Esophagus muscularis mucosa (tissue), 3 donors: ENCODE measurements around the gene ZNF621.
A peak's percentile ranks its signal among the peaks of the same experiment; 100 is the strongest.

Experiments
- CTCF ChIP-seq, 3 experiments: fragments of 200-600 bp in 2 of 3; fragments of 450-650 bp in 1 of 3; sonication (generic) in 2 of 3; IDR thresholded peaks; one replicate each; pipeline ENCODE4 v1.5.1; 2017 to 2019; ENCODE audit warnings: antibody characterized with exemption in 3 of 3, mild to moderate bottlenecking in 2 of 3, moderate library complexity in 1 of 3
- POLR2A ChIP-seq: fragments of 450-650 bp; IDR thresholded peaks from one replicate; pipeline ENCODE4 v1.6.1; 2017; ENCODE audit warnings: antibody characterized with exemption, moderate library complexity, mild to moderate bottlenecking, low read depth

DNA sequence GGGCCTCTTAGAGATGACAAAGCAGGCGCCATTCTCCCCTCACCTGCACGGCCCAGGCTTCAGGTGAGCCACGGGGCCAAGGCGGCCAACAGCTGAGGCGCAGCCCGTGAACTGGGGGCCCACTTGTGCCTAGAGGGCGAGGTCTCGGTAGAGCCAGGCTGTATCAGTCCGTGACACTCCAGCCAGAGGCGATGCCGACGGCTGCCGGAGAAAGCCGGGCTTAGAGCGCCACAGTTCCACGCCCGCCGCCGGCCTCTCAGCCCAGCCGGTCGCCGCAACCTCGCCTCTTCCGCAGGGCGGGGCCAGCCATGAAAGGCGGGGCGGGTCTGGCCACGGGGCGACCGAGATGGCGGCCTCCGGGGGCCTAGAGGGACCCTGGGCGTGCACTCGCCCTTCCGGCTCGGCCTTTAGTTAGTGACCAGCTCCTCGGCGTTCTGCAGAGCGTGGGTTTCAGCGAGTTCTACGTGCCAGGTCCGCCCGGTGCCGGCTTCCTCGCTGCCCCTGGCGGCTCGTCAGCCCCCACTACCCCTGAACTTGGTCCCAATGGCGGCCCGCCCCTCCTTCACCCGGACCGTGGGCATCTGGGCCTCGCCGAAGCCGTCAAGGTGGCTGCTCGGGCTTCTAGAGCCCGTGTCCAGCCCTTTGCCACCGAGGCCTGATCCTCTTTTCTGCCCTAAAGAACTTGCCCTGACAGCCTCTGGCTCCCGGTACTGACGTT is at the start of gene ZNF621:
- no peak for TF ChIP-seq CTCF (IDR thresholded peaks at IDR 0.05)
- peak; percentile 62 for TF ChIP-seq POLR2A
